Small intestine (tissue), 7 donors: ENCODE results near the gene AK3. TPM values are rescaled to one million over a fixed set of nuclear protein-coding genes. Genes with fewer than 3 reads are reported as not detected.
"Not testable (repeated sequence)": the region's sequence is repeated elsewhere in the genome, so short reads cannot be mapped to it uniquely, and the experiment has no call there.

Source experiments
- DNase-seq, 2 donors: peaks; one replicate each; pipeline versions ENCODE4 v3.0.0 to v3.0.0-alpha.2; 2013
- FAIRE-seq: peaks from 2 replicates; lab custom pipeline; 2012; peaks lifted over from hg19 to GRCh38; lab: Jason Lieb, UNC
- H3K27ac ChIP-seq, 3 donors: one replicate each; pipeline ENCODE4 v1.5.1; 2013; ENCODE audit warnings: low read length in 2 of 3, mild to moderate bottlenecking in 2 of 3, control low read depth in 1 of 3, inconsistent platforms in 1 of 3, low read depth in 1 of 3, moderate library complexity in 1 of 3
- H3K27me3 ChIP-seq, 3 donors: one replicate each; pipeline ENCODE4 v1.6.1; 2013; ENCODE audit warnings: low read length in 3 of 3, inconsistent platforms in 1 of 3; ENCODE audit not compliant: control insufficient read depth in 3 of 3, insufficient read depth in 3 of 3
- H3K36me3 ChIP-seq, 3 donors: one replicate each; pipeline ENCODE4 v1.6.1; 2013; ENCODE audit warnings: low read length in 3 of 3, inconsistent platforms in 1 of 3, low read depth in 1 of 3, mild to moderate bottlenecking in 1 of 3, moderate library complexity in 1 of 3; ENCODE audit not compliant: control insufficient read depth in 3 of 3, insufficient read depth in 2 of 3
- H3K4me1 ChIP-seq, 3 donors: one replicate each; pipeline ENCODE4 v1.6.1; 2013; ENCODE audit warnings: low read length in 2 of 3, inconsistent platforms in 1 of 3, low read depth in 1 of 3, mild to moderate bottlenecking in 1 of 3, moderate library complexity in 1 of 3; ENCODE audit not compliant: control insufficient read depth in 3 of 3, insufficient read depth in 2 of 3
- H3K4me3 ChIP-seq, 3 donors: one replicate each; pipeline ENCODE4 v1.5.1; 2013; ENCODE audit warnings: low read length in 3 of 3, control low read depth in 1 of 3, inconsistent platforms in 1 of 3, low read depth in 1 of 3, mild to moderate bottlenecking in 1 of 3, moderate library complexity in 1 of 3
- H3K9me3 ChIP-seq, 2 donors: one replicate each; pipeline ENCODE4 v1.6.1; 2013; ENCODE audit warnings: low read depth in 1 of 2, low read length in 1 of 2; ENCODE audit not compliant: control insufficient read depth in 2 of 2, insufficient read depth in 1 of 2
- WGBS, 3 donors: extraction: QIAGEN DNeasy Blood & Tissue Kit; methylation state at CpG; one replicate each; pipeline ENCODE4 v1.1.7; 2013; 5-methylcytosine and 5-hydroxymethylcytosine counted together
- polyA plus RNA-seq, 4 donors: library from polyadenylated mRNA; stranded (reverse) in 3 of 4; unstranded in 1 of 4; fragments of 200-250 nt in 3 of 4; fragments of 120-200 nt in 1 of 4; gene quantifications; one replicate each; pipeline versions ENCODE4 v1.2.1 to v1.2.3, GENCODE V29; 2013
- donor health status: healthy with polysubstance abuse.
- donor health status: control.
- donor health status: control.
- donor health status: Bipolar disorder and iron deficiency.
- donor health status: healthy.

The AK3 gene
- polyA plus RNA-seq, 4 donors, result 45.4 to 79.7 (median 57.4) TPM

GRCh38 chr9:4661165-4661564, 79.8 kb downstream of the AK3 start:
- DNase-seq (no peak), FAIRE-seq (no peak)
- no peaks in the 10 kb centered on the region for H3K9me3 ChIP-seq
- H3K4me3 ChIP-seq, result no peak overlapping the region
- H3K27ac ChIP-seq, result no peak overlapping the region
- WGBS, 3 donors, result 92 to 98% (median 97%) methylated on average over 1 of the region's 1 CpG
- peaks cover 0 to under 1% (median 0%) of the 10 kb centered on the region in 3 donors for H3K36me3 ChIP-seq
- peaks cover 3 to 26% (median 15%) of the 10 kb centered on the region in 3 donors for H3K4me1 ChIP-seq
- H3K27me3 ChIP-seq, result no peaks in the 10 kb centered on the region

GRCh38 chr9:4660665-4661064, 80.3 kb downstream of the AK3 start:
- not testable (repeated sequence) for H3K36me3 ChIP-seq, H3K9me3 ChIP-seq, DNase-seq, H3K27ac ChIP-seq, FAIRE-seq, H3K27me3 ChIP-seq, H3K4me3 ChIP-seq
- H3K4me1 ChIP-seq, result peaks cover 3 to 26% (median 12%) of the 10 kb centered on the region in 3 donors
- WGBS, 3 donors, result 89 to 100% (median 96%) methylated on average over 4 of the region's 5 CpGs

Other genes starting within 250 kb of the AK3 start
- gene PLPP6, start 78.9 kb downstream of the AK3 start, polyA plus RNA-seq, result 10 to 100 TPM in 1 of 4 donors, 1 to 10 TPM in 3; 5.1 to 21.9 (median 7.5) TPM
- 1 to 10 TPM in 3 of 4 donors, under 1 TPM in 1; 0.54 to 8.5 (median 5.2) TPM for gene SPATA6L, start 74.7 kb downstream of the AK3 start, polyA plus RNA-seq
- 10 to 100 TPM in 1 of 4 donors, 1 to 10 TPM in 3; 5.6 to 16.0 (median 8.4) TPM for gene CDC37L1, start 61.6 kb downstream of the AK3 start, polyA plus RNA-seq
- 10 to 100 TPM in 2 of 4 donors, 1 to 10 TPM in 2; 2.2 to 12.0 (median 8.2) TPM for gene RCL1, start 51.7 kb upstream of the AK3 start, polyA plus RNA-seq
- gene JAK2, start 244.1 kb upstream of the AK3 start, polyA plus RNA-seq, result 10 to 100 TPM in 1 of 4 donors, 1 to 10 TPM in 3; 4.3 to 11.5 (median 5.1) TPM